Endodermal cell (in vitro differentiated cells): Measurements from ENCODE around the gene MAEL. TPM values are rescaled to one million over a fixed set of nuclear protein-coding genes. Genes with fewer than 3 reads are reported as not detected.

Experiments
- DNase-seq: peaks from one replicate; pipeline ENCODE4 v3.0.0-alpha.2; 2017
- H3K27ac ChIP-seq: 2 replicates; pipeline ENCODE4 v1.5.1; 2013; ENCODE audit warnings: mild to moderate bottlenecking, low read depth, low read length, moderate library complexity
- H3K27me3 ChIP-seq: 2 replicates; pipeline ENCODE4 v1.6.1; 2013; ENCODE audit warnings: mild to moderate bottlenecking, low read length, moderate library complexity; ENCODE audit not compliant: insufficient read depth, control insufficient read depth, poor library complexity, severe bottlenecking
- H3K36me3 ChIP-seq: 2 replicates; pipeline ENCODE4 v1.7.0; 2013; ENCODE audit warnings: mild to moderate bottlenecking, low read length, moderate library complexity; ENCODE audit not compliant: control insufficient read depth, insufficient read depth
- H3K4me1 ChIP-seq: one replicate; pipeline ENCODE4 v1.7.0; 2013; ENCODE audit warnings: low read length; ENCODE audit not compliant: control insufficient read depth, insufficient read depth
- H3K4me3 ChIP-seq: 2 replicates; pipeline ENCODE4 v1.5.1; 2013; ENCODE audit warnings: mild to moderate bottlenecking, low read length, moderate library complexity
- H3K9ac ChIP-seq: 2 replicates; pipeline ENCODE4 v1.6.1; 2013; ENCODE audit warnings: mild to moderate bottlenecking, low read length, moderate library complexity; ENCODE audit not compliant: poor library complexity, severe bottlenecking; ENCODE audit errors: extremely low read depth
- H3K9me3 ChIP-seq: 2 replicates; pipeline ENCODE4 v1.6.1; 2013; ENCODE audit warnings: mild to moderate bottlenecking, low read length, moderate library complexity; ENCODE audit not compliant: control insufficient read depth
- H3K27ac Mint-ChIP-seq: 2 replicates; pipeline ENCODE4 v1.8.0; 2020; ENCODE audit warnings: mixed read lengths
- H3K27me3 Mint-ChIP-seq: 2 replicates; pipeline ENCODE4 v1.8.0; 2021; ENCODE audit warnings: mild to moderate bottlenecking, mixed read lengths; ENCODE audit not compliant: insufficient read depth
- H3K36me3 Mint-ChIP-seq: 2 replicates; pipeline ENCODE4 v1.8.0; 2020; ENCODE audit warnings: low read depth, mixed read lengths
- H3K4me1 Mint-ChIP-seq: 2 replicates; pipeline ENCODE4 v1.8.0; 2020; ENCODE audit warnings: mixed read lengths
- H3K4me3 Mint-ChIP-seq: 2 replicates; pipeline ENCODE4 v1.8.0; 2020; ENCODE audit warnings: mild to moderate bottlenecking, moderate library complexity, mixed read lengths
- H3K9me3 Mint-ChIP-seq: 2 replicates; pipeline ENCODE4 v1.8.0; 2020; ENCODE audit warnings: mild to moderate bottlenecking, mixed read lengths
- CTCF ChIP-seq: fragments of 200-600 bp; sonication (generic); conservative IDR thresholded peaks from 2 replicates; pipeline ENCODE4 v1.5.0; 2021; ENCODE audit warnings: antibody characterized with exemption, mild to moderate bottlenecking
- WGBS, 2 experiments: methylation state at CpG; one replicate each; pipeline versions ENCODE4 v1.1.5 to v1.1.7; 2013; ENCODE audit warnings: missing lambda C conversion rate in 2 of 2, mixed read lengths in 1 of 2; ENCODE audit not compliant: insufficient coverage in 1 of 2, insufficient read length in 1 of 2; 5-methylcytosine and 5-hydroxymethylcytosine counted together
- total RNA-seq, 2 donors: library from RNA; stranded (reverse); fragmentation: NEBNext Ultra II Directional in 1 of 2; extraction: Animal tissue kit (Norgen Biotek cat#: 25700) in 1 of 2; gene quantifications; 2 replicates in 1 of 2; 3 replicates in 1 of 2; pipeline ENCODE4 v1.2.1, GENCODE V29; 2021

MAEL gene
- total RNA-seq, 2 donors from 2014 or later, result 0.27 TPM; not detected in 1

DNA sequence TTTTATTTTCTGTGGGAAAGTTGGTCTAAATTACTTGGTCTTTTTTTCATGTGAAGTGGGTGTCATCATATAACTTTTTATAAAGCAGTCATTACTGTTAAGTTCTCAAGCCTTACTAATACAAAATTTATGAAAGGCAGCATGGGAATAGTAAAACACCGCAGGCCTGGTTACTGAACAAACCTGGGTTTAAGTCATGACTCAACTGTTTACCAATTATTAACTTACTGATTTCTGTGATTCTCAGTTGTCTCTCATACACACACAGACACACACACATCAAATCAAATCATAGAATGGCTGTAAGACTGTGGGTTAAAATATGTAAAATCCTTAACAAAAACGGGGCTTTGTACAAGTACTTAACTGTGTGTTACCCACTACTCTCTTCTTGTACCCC lies 14.6 kb downstream of the MAEL start:
- no peak overlapping the region for H3K27ac Mint-ChIP-seq
- TF ChIP-seq CTCF, result no peak
- peaks cover 2% of the 10 kb centered on the region for H3K27me3 Mint-ChIP-seq
- H3K9ac ChIP-seq, result no peak overlapping the region
- no peaks in the 10 kb centered on the region for H3K36me3 Mint-ChIP-seq
- H3K9me3 ChIP-seq, result no peaks in the 10 kb centered on the region
- no peaks in the 10 kb centered on the region for H3K9me3 Mint-ChIP-seq
- WGBS, 2 experiments, result 95 to 100% methylated on average over 1 to 2 of the region's 2 CpGs
- H3K4me3 Mint-ChIP-seq, result no peak overlapping the region
- H3K4me1 Mint-ChIP-seq, result no peaks in the 10 kb centered on the region
- H3K4me1 ChIP-seq, result no peaks in the 10 kb centered on the region
- no peak for DNase-seq
- no peak overlapping the region for H3K4me3 ChIP-seq
- no peak overlapping the region for H3K27ac ChIP-seq
- H3K27me3 ChIP-seq, result no peaks in the 10 kb centered on the region
- H3K36me3 ChIP-seq, result no peaks in the 10 kb centered on the region

DNA sequence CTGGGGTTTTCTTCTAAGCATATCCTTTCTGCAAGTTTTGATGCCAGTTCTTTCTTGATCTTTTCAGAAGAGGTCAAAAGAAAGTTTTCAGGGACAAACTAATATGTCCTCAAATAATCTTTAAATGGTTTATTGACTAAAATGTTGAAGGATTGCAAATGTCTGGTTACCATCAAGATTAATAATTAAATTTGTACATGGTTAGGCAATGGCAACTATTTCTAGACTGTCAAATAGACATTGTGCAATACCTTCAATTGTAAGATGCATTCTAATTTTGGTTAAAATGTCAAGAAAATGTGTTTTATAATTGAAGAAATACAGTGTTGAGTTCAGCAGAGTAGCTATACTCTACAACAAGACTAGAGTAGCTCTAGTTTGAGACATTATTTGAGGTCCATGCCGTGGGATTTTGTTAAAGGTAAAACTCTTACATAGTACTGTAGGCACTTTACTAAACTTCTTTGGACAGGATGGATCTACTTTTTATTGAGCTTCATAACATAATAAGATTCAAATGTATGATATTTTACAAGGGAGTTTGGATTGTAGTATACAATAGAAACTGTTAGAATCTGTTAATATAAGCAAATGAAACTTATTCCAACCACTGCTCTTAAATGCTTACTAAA lies 22.6 kb downstream of the MAEL start:
- Mint-ChIP-seq H3K4me3 (no peak overlapping the region), H3K27ac (no peak overlapping the region), H3K36me3 (no peaks in the 10 kb centered on the region), H3K27me3 (peaks cover 1% of the 10 kb centered on the region), H3K4me1 (no peaks in the 10 kb centered on the region), H3K9me3 (no peaks in the 10 kb centered on the region)
- Histone ChIP-seq H3K4me1 (no peaks in the 10 kb centered on the region), H3K9ac (no peak overlapping the region), H3K27ac (no peak overlapping the region), H3K4me3 (no peak overlapping the region), H3K9me3 (no peaks in the 10 kb centered on the region), H3K27me3 (no peaks in the 10 kb centered on the region), H3K36me3 (no peaks in the 10 kb centered on the region)
- no peak for TF ChIP-seq CTCF
- WGBS, 2 experiments, result 83% methylated on average over 1 of the region's 1 CpG; no CpG with 5 or more reads in 1 of the 2 experiments
- no peak for DNase-seq

DNA sequence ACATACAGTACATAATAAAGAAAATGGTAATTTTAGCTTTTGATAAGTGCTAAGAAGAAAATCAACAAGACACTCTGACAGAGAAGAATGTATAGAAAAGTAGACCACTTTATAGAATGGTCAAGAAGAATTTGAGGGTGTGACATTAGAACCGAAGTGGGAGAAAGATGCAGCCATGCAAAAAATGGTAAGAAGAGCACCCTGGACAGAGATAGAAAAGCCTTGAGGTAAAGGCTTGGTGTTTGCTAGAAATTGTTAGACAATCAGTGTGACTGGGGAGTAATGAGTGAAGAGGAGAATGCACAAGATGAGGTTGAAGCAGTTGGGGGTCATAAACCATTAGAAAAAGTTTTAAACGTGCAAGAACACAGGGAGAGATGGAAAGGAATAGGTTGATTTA lies 23.5 kb downstream of the MAEL start:
- no peak overlapping the region for H3K27ac Mint-ChIP-seq
- no peaks in the 10 kb centered on the region for H3K36me3 Mint-ChIP-seq

More for the DNA sequence above, 23.5 kb downstream of the MAEL start:
- peaks cover 1% of the 10 kb centered on the region for H3K27me3 Mint-ChIP-seq
- WGBS, 2 experiments, result 82 to 89% methylated on average over 2 of the region's 2 CpGs
- H3K27me3 ChIP-seq, result no peaks in the 10 kb centered on the region
- H3K4me1 Mint-ChIP-seq, result no peaks in the 10 kb centered on the region
- H3K27ac ChIP-seq, result no peak overlapping the region
- no peak overlapping the region for H3K4me3 Mint-ChIP-seq
- no peak overlapping the region for H3K9ac ChIP-seq
- H3K4me3 ChIP-seq, result no peak overlapping the region
- no peaks in the 10 kb centered on the region for H3K36me3 ChIP-seq
- no peak for DNase-seq
- TF ChIP-seq CTCF, result no peak
- no peaks in the 10 kb centered on the region for H3K9me3 Mint-ChIP-seq
- H3K4me1 ChIP-seq, result no peaks in the 10 kb centered on the region
- H3K9me3 ChIP-seq, result no peaks in the 10 kb centered on the region
